HepG2 (cell line): Measurements from ENCODE around the gene METTL16. TPM values are rescaled to one million over a fixed set of nuclear protein-coding genes. Genes with fewer than 3 reads are reported as not detected.

ENCODE experiments used
- CCDC6 ChIP-seq: sonication (generic); formaldehyde crosslinking; IDR thresholded peaks from 2 replicates; pipeline ENCODE4 v1.8.1; 2022; ENCODE audit warnings: mild to moderate bottlenecking, missing genetic modification reagents, moderate library complexity
- DNMT1 ChIP-seq: sonication (generic); formaldehyde crosslinking; IDR thresholded peaks from 2 replicates; pipeline ENCODE4 v1.5.1; 2020; ENCODE audit warnings: mild to moderate bottlenecking, missing genetic modification reagents
- HHEX ChIP-seq: IDR thresholded peaks from 2 replicates; pipeline ENCODE4 v1.6.1; 2016; ENCODE audit warnings: control low read depth
- HNF4G ChIP-seq, 2 experiments: sonication (generic) in 1 of 2; formaldehyde crosslinking in 1 of 2; IDR thresholded peaks; 2 replicates each; pipeline versions ENCODE4 v1.4.0 to v1.6.1; 2011 to 2020; ENCODE audit warnings: borderline replicate concordance in 2 of 2, low read depth in 2 of 2, mild to moderate bottlenecking in 2 of 2, low read length in 1 of 2, missing genetic modification reagents in 1 of 2, moderate library complexity in 1 of 2
- MED13 ChIP-seq: sonication (generic); formaldehyde crosslinking; IDR thresholded peaks from 2 replicates; pipeline ENCODE4 v1.5.0; 2020; ENCODE audit warnings: missing genetic modification reagents
- SOX6 ChIP-seq, 2 experiments: fragments of 450-650 bp in 1 of 2; sonication (generic) in 1 of 2; formaldehyde crosslinking in 1 of 2; IDR thresholded peaks; 2 replicates each; pipeline versions ENCODE4 v1.4.0 to v1.6.1; 2017 to 2020; ENCODE audit warnings: antibody characterized with exemption in 1 of 2, mild to moderate bottlenecking in 1 of 2, missing genetic modification reagents in 1 of 2
- TBX2 ChIP-seq: sonication (generic); formaldehyde crosslinking; IDR thresholded peaks from 2 replicates; pipeline ENCODE4 v1.5.0; 2020; ENCODE audit warnings: missing genetic modification reagents, mild to moderate bottlenecking, borderline replicate concordance
- ZFYVE20 ChIP-seq: sonication (generic); formaldehyde crosslinking; IDR thresholded peaks from 2 replicates; pipeline ENCODE4 v1.8.0; 2023; ENCODE audit warnings: low read depth, mild to moderate bottlenecking, moderate library complexity, missing genetic modification reagents, borderline replicate concordance
- ZIK1 ChIP-seq: sonication (generic); formaldehyde crosslinking; IDR thresholded peaks from 2 replicates; pipeline ENCODE4 v1.5.0; 2020; ENCODE audit warnings: mild to moderate bottlenecking, low read depth, missing genetic modification reagents, borderline replicate concordance
- ZNF530 ChIP-seq: sonication (generic); formaldehyde crosslinking; IDR thresholded peaks from 2 replicates; pipeline ENCODE4 v1.5.0; 2020; ENCODE audit warnings: low read depth, mild to moderate bottlenecking, missing genetic modification reagents
- ZNF567 ChIP-seq: sonication (generic); formaldehyde crosslinking; IDR thresholded peaks from 2 replicates; pipeline ENCODE4 v1.8.1; 2023; ENCODE audit warnings: mild to moderate bottlenecking, missing genetic modification reagents, borderline replicate concordance
- ZNF614 ChIP-seq: IDR thresholded peaks from 2 replicates; pipeline ENCODE4 v1.6.1; 2018; ENCODE audit warnings: missing biosample characterization, missing genetic modification reagents, inconsistent platforms, borderline replicate concordance
- ZNF670 ChIP-seq: sonication (generic); formaldehyde crosslinking; IDR thresholded peaks from 2 replicates; pipeline ENCODE4 v1.8.0; 2022; ENCODE audit warnings: mild to moderate bottlenecking, missing genetic modification reagents, borderline replicate concordance
- ZNF788 ChIP-seq: sonication (generic); formaldehyde crosslinking; IDR thresholded peaks from 2 replicates; pipeline ENCODE4 v1.5.0; 2020; ENCODE audit warnings: mild to moderate bottlenecking, missing genetic modification reagents, borderline replicate concordance
- polyA plus RNA-seq, 8 experiments: library from polyadenylated mRNA; depleted of rRNA in 3 of 8; stranded (reverse) in 7 of 8; unstranded in 1 of 8; fragments of >200 nt; fragmentation: Illumina TruSeq in 4 of 8; extraction: Trizol in 4 of 8; gene quantifications; 2 replicates each; pipeline versions ENCODE4 v1.2.1 to v1.2.3, GENCODE V29; 2011 to 2016; ENCODE audit warnings: low read depth in 4 of 8, missing spikeins in 1 of 8, mixed read lengths in 1 of 8; ENCODE audit not compliant: insufficient read depth in 1 of 8
- total RNA-seq, 5 experiments: library from RNA; depleted of rRNA; stranded (reverse); fragments of >200 nt; fragmentation: Illumina TruSeq; extraction: Trizol; gene quantifications; 2 replicates each; pipeline ENCODE4 v1.2.3, GENCODE V29; 2016; ENCODE audit warnings: low read depth in 1 of 5
- TF ChIP-seq, protein P1 (sequence below), 2 experiments: IDR thresholded peaks; 2 replicates each; pipeline ENCODE4 v1.6.1; 2011 to 2012; ENCODE audit warnings: low read length in 2 of 2, borderline replicate concordance in 1 of 2, low read depth in 1 of 2, mild to moderate bottlenecking in 1 of 2, moderate library complexity in 1 of 2
- TF ChIP-seq, protein P2 (sequence below): IDR thresholded peaks from 2 replicates; pipeline ENCODE4 v1.6.1; 2012; ENCODE audit warnings: inconsistent platforms
- TF ChIP-seq, protein P3 (sequence below): sonication (generic); formaldehyde crosslinking; IDR thresholded peaks from 2 replicates; pipeline ENCODE4 v1.8.0; 2022; ENCODE audit warnings: mild to moderate bottlenecking, missing genetic modification reagents, moderate library complexity
- TF ChIP-seq, protein P4 (sequence below): IDR thresholded peaks from 2 replicates; pipeline ENCODE4 v1.6.1; 2016; ENCODE audit warnings: mild to moderate bottlenecking, missing biosample characterization, missing genetic modification reagents
- TF ChIP-seq, protein P5 (sequence below): sonication (generic); formaldehyde crosslinking; IDR thresholded peaks from 2 replicates; pipeline ENCODE4 v1.4.0; 2020; ENCODE audit warnings: mild to moderate bottlenecking, missing genetic modification reagents
- TF ChIP-seq, protein P6 (sequence below): sonication (generic); formaldehyde crosslinking; IDR thresholded peaks from 2 replicates; pipeline ENCODE4 v1.9.0; 2021; ENCODE audit warnings: missing genetic modification reagents, borderline replicate concordance

Gene METTL16
- total and polyA plus RNA-seq, 2 of the 13 experiments (the other 11 are each of a cell fraction or from before 2014, with no cell fraction given) = 11.6 to 18.5 TPM

DNA sequence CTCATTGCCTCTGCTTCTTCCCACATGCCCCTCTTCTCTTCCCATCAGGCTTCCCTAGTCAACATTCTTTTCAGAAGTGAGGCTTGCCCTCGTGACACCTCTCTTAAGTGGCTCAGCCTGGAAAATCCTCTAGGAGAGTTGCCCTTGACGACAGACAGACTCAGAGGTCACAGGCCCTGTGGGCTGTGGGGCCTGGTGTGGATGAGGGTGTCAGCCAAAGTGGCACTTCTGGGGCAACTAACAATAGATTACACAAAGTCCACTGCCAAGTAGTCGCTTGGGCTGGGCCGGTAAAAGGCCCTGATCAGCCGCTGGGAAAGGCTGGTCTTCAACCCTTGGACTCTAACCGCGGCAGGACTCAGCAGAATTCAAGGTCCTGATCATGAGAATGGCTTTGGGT, 33.7 kb upstream of the METTL16 start (continued):
- TF ChIP-seq, protein P1, sequence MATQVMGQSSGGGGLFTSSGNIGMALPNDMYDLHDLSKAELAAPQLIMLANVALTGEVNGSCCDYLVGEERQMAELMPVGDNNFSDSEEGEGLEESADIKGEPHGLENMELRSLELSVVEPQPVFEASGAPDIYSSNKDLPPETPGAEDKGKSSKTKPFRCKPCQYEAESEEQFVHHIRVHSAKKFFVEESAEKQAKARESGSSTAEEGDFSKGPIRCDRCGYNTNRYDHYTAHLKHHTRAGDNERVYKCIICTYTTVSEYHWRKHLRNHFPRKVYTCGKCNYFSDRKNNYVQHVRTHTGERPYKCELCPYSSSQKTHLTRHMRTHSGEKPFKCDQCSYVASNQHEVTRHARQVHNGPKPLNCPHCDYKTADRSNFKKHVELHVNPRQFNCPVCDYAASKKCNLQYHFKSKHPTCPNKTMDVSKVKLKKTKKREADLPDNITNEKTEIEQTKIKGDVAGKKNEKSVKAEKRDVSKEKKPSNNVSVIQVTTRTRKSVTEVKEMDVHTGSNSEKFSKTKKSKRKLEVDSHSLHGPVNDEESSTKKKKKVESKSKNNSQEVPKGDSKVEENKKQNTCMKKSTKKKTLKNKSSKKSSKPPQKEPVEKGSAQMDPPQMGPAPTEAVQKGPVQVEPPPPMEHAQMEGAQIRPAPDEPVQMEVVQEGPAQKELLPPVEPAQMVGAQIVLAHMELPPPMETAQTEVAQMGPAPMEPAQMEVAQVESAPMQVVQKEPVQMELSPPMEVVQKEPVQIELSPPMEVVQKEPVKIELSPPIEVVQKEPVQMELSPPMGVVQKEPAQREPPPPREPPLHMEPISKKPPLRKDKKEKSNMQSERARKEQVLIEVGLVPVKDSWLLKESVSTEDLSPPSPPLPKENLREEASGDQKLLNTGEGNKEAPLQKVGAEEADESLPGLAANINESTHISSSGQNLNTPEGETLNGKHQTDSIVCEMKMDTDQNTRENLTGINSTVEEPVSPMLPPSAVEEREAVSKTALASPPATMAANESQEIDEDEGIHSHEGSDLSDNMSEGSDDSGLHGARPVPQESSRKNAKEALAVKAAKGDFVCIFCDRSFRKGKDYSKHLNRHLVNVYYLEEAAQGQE (IDR thresholded peaks at IDR 0.05; ENCODE audit: borderline replicate concordance in 1 of 2, low read depth in 1 of 2, low read length in 2 of 2) = no peak
- TF ChIP-seq ZNF670 (CRISPR knock-in tag) (no peak), HNF4G (IDR thresholded peaks at IDR 0.05; ENCODE audit: borderline replicate concordance, low read depth, low read length) (peak; percentile 69), HNF4G (CRISPR knock-in tag; IDR thresholded peaks at IDR 0.05; ENCODE audit: borderline replicate concordance, low read depth) (no peak), ZNF567 (CRISPR knock-in tag) (no peak), TBX2 (CRISPR knock-in tag) (peak; percentile 35; the same call in 1 of the 2 replicates), ZNF614 (no peak), HHEX (CRISPR knock-in tag) (no peak), MED13 (CRISPR knock-in tag) (no peak), SOX6 (IDR thresholded peaks at IDR 0.05) (no peak), SOX6 (CRISPR knock-in tag; IDR thresholded peaks at IDR 0.05) (peak; percentile 39; the same call in 1 of the 2 replicates), DNMT1 (no peak), CCDC6 (CRISPR knock-in tag) (no peak), ZNF788 (CRISPR knock-in tag) (no peak), ZNF530 (CRISPR knock-in tag) (no peak), ZFYVE20 (CRISPR knock-in tag) (no peak), ZIK1 (CRISPR knock-in tag) (no peak)
- TF ChIP-seq, protein P2, sequence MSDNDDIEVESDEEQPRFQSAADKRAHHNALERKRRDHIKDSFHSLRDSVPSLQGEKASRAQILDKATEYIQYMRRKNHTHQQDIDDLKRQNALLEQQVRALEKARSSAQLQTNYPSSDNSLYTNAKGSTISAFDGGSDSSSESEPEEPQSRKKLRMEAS = no peak
- TF ChIP-seq, protein P3, sequence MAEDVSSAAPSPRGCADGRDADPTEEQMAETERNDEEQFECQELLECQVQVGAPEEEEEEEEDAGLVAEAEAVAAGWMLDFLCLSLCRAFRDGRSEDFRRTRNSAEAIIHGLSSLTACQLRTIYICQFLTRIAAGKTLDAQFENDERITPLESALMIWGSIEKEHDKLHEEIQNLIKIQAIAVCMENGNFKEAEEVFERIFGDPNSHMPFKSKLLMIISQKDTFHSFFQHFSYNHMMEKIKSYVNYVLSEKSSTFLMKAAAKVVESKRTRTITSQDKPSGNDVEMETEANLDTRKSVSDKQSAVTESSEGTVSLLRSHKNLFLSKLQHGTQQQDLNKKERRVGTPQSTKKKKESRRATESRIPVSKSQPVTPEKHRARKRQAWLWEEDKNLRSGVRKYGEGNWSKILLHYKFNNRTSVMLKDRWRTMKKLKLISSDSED (CRISPR knock-in tag) = no peak
- TF ChIP-seq, protein P4, sequence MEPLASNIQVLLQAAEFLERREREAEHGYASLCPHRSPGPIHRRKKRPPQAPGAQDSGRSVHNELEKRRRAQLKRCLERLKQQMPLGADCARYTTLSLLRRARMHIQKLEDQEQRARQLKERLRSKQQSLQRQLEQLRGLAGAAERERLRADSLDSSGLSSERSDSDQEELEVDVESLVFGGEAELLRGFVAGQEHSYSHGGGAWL (CRISPR knock-in tag) = no peak
- TF ChIP-seq, protein P5, sequence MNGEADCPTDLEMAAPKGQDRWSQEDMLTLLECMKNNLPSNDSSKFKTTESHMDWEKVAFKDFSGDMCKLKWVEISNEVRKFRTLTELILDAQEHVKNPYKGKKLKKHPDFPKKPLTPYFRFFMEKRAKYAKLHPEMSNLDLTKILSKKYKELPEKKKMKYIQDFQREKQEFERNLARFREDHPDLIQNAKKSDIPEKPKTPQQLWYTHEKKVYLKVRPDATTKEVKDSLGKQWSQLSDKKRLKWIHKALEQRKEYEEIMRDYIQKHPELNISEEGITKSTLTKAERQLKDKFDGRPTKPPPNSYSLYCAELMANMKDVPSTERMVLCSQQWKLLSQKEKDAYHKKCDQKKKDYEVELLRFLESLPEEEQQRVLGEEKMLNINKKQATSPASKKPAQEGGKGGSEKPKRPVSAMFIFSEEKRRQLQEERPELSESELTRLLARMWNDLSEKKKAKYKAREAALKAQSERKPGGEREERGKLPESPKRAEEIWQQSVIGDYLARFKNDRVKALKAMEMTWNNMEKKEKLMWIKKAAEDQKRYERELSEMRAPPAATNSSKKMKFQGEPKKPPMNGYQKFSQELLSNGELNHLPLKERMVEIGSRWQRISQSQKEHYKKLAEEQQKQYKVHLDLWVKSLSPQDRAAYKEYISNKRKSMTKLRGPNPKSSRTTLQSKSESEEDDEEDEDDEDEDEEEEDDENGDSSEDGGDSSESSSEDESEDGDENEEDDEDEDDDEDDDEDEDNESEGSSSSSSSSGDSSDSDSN (CRISPR knock-in tag) = peak; percentile 30; the same call in 1 of the 2 replicates
- TF ChIP-seq, protein P6, sequence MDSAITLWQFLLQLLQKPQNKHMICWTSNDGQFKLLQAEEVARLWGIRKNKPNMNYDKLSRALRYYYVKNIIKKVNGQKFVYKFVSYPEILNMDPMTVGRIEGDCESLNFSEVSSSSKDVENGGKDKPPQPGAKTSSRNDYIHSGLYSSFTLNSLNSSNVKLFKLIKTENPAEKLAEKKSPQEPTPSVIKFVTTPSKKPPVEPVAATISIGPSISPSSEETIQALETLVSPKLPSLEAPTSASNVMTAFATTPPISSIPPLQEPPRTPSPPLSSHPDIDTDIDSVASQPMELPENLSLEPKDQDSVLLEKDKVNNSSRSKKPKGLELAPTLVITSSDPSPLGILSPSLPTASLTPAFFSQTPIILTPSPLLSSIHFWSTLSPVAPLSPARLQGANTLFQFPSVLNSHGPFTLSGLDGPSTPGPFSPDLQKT = no peak
